SH-SY5Y (cell line): ENCODE measurements around the gene GREB1L.

Experiments
- GATA2 ChIP-seq: IDR thresholded peaks from 2 replicates; pipeline ENCODE4 v1.6.1; 2011; ENCODE audit warnings: mild to moderate bottlenecking, low read depth, low read length
- GATA3 ChIP-seq: IDR thresholded peaks from 2 replicates; pipeline ENCODE4 v1.6.1; 2011; ENCODE audit warnings: low read depth, mild to moderate bottlenecking, low read length, moderate library complexity

- TF ChIP-seq GATA3 (no peak), GATA2 (no peak)
These were observed 199.6 kb downstream of the GREB1L start for GRCh38 chr18:21441670-21442069.
